A549 (cell line): Measurements from ENCODE around the gene ZNF184.

ENCODE experiments used
- GATA3 ChIP-seq: IDR thresholded peaks from 2 replicates; pipeline ENCODE4 v1.6.1; 2012; ENCODE audit warnings: borderline replicate concordance
- POLR2A ChIP-seq: IDR thresholded peaks from 2 replicates; pipeline ENCODE4 v1.6.1; 2012; ENCODE audit warnings: mild to moderate bottlenecking, low read length
- TF ChIP-seq, protein P1 (sequence below): fragments of 200-600 bp; sonication (generic); IDR thresholded peaks from 2 replicates; pipeline ENCODE4 v1.6.1; 2016; ENCODE audit warnings: antibody characterized with exemption, mild to moderate bottlenecking, moderate library complexity
- TF ChIP-seq, protein P2 (sequence below): fragments of >200 bp; sonication (Bioruptor Twin); formaldehyde crosslinking; IDR thresholded peaks from 3 replicates; pipeline ENCODE4 v1.5.1; 2016
- TF ChIP-seq, protein P3 (sequence below): IDR thresholded peaks from 2 replicates; pipeline ENCODE4 v1.6.1; 2012

DNA sequence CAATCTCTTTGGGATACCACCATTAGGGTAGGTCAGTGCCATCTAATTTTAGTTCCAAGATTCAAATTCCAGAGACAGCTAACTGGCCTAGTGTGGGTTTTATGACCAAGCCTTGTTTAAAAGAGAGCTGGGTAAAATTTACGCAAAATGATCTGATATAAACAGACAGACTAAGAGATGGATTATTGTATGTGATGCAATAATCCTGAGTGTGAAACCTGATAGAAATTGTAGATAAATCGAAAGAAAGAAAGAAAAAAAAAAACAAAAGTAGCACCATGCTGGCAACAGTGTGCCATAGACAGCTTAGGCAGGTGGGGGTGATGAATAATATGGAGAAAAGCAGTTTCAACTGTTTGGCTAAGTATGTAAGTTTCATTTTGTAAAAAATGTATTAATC, 2.9 kb downstream of the ZNF184 start:
- TF ChIP-seq, protein P1, sequence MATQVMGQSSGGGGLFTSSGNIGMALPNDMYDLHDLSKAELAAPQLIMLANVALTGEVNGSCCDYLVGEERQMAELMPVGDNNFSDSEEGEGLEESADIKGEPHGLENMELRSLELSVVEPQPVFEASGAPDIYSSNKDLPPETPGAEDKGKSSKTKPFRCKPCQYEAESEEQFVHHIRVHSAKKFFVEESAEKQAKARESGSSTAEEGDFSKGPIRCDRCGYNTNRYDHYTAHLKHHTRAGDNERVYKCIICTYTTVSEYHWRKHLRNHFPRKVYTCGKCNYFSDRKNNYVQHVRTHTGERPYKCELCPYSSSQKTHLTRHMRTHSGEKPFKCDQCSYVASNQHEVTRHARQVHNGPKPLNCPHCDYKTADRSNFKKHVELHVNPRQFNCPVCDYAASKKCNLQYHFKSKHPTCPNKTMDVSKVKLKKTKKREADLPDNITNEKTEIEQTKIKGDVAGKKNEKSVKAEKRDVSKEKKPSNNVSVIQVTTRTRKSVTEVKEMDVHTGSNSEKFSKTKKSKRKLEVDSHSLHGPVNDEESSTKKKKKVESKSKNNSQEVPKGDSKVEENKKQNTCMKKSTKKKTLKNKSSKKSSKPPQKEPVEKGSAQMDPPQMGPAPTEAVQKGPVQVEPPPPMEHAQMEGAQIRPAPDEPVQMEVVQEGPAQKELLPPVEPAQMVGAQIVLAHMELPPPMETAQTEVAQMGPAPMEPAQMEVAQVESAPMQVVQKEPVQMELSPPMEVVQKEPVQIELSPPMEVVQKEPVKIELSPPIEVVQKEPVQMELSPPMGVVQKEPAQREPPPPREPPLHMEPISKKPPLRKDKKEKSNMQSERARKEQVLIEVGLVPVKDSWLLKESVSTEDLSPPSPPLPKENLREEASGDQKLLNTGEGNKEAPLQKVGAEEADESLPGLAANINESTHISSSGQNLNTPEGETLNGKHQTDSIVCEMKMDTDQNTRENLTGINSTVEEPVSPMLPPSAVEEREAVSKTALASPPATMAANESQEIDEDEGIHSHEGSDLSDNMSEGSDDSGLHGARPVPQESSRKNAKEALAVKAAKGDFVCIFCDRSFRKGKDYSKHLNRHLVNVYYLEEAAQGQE: no peak
- TF ChIP-seq, protein P2, sequence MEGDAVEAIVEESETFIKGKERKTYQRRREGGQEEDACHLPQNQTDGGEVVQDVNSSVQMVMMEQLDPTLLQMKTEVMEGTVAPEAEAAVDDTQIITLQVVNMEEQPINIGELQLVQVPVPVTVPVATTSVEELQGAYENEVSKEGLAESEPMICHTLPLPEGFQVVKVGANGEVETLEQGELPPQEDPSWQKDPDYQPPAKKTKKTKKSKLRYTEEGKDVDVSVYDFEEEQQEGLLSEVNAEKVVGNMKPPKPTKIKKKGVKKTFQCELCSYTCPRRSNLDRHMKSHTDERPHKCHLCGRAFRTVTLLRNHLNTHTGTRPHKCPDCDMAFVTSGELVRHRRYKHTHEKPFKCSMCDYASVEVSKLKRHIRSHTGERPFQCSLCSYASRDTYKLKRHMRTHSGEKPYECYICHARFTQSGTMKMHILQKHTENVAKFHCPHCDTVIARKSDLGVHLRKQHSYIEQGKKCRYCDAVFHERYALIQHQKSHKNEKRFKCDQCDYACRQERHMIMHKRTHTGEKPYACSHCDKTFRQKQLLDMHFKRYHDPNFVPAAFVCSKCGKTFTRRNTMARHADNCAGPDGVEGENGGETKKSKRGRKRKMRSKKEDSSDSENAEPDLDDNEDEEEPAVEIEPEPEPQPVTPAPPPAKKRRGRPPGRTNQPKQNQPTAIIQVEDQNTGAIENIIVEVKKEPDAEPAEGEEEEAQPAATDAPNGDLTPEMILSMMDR: no peak
- TF ChIP-seq GATA3 (no peak), POLR2A (no peak)
- TF ChIP-seq, protein P3, sequence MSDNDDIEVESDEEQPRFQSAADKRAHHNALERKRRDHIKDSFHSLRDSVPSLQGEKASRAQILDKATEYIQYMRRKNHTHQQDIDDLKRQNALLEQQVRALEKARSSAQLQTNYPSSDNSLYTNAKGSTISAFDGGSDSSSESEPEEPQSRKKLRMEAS: no peak
